Measurements from ENCODE around the gene NXN.

- TF ChIP-seq POLR2A (IDR thresholded peaks at IDR 0.05) (no peak), CTCF (IDR thresholded peaks at IDR 0.05) (no peak)
These were observed 14.1 kb downstream of the NXN start for GRCh38 chr17:965311-965989.

Data from transverse colon (tissue), 3 donors.